Left kidney (tissue), 2 donors: ENCODE data around the gene EFCAB6. TPM values are rescaled to one million over a fixed set of nuclear protein-coding genes. Genes with fewer than 3 reads are reported as not detected.

Experiments used
- DNase-seq: peaks from one replicate; pipeline ENCODE4 v3.0.0-alpha.2; 2013
- polyA plus RNA-seq: library from polyadenylated mRNA; unstranded; fragments of 120-200 nt; gene quantifications from one replicate; pipeline ENCODE4 v1.2.1, GENCODE V29; 2013; ENCODE audit not compliant: insufficient read length

The EFCAB6 gene
- polyA plus RNA-seq, 1 donor, result 6.5 TPM

DNA sequence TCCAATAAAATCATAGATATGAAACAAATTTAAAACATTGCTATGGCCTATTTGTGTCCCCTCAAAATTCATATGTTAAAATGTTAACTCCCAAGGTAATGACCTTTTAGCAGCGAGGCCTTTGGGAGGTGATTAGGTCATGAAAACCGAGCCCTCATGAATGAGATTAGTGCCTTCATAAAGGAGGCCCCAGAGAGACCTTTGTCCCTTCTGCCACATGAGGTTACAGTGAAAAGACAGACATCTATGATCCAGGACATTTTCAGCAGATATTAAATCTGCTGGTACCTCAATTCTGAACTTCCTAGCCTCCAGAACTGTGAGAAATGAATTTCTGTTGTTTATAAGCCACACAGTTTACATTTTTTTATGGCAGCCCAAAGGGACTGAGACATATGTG, 228.6 kb downstream of the EFCAB6 start:
- DNase-seq, result no peak

DNA sequence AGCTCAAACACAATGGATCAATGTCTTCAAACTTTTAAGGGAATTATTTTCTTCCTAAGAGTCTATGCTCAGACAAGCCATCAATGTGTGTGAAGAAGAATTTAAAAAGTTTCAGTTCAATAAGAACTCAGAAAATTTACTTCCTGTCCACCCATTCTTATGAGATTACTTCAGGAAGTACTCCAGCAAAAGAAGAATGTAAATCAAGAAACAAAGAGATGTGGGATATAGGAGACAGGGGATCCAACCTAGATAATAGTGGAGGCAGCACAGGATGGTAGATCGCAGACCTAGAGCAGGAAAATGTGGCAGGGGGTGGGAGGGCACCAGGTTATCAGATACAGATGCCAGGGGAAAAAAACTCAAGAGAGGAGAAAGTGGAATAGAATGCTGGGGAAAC, 229.7 kb downstream of the EFCAB6 start:
- DNase-seq, result no peak

DNA sequence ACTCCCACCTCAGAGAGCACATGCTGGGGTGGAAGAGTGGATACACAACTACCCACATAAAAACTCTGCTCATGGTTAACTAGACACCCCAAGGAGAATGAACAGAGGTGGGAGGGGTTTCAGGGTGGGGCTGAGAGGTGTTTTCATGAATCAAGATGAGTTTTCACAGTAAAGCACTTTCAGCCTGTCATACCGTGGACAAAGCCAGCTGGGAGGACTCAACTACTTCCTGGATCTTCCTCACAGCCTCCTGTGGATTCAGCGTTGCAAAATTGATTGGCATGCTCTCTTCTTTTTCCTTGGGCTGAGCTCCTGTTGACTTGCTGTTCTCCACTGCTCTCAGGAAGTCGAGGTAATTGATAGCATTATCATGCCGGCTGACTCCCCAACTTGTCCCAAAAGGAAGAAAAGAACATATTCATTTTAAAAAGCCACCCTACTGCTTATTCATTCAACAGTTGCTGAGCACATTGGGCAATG, 231.8 kb downstream of the EFCAB6 start:
- no peak for DNase-seq

DNA sequence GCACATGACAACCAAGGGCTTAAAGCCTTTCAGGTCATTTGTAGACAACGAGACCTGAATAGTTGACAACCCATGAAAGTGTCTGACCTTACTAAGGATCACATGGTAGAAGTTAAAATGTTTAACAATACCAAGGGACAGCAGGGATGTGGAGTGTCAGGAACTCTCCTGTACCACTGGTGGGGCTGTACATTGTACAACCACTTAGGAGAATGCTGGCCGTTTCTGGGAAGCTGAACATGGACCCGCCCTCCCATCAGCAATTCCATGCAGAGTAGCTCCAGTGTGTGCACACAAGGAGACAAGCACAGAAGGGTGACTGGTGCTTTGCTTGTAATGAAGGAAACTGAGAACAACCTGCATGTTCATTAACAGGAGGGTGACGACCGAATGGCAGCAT, 237.4 kb downstream of the EFCAB6 start:
- DNase-seq, result no peak

DNA sequence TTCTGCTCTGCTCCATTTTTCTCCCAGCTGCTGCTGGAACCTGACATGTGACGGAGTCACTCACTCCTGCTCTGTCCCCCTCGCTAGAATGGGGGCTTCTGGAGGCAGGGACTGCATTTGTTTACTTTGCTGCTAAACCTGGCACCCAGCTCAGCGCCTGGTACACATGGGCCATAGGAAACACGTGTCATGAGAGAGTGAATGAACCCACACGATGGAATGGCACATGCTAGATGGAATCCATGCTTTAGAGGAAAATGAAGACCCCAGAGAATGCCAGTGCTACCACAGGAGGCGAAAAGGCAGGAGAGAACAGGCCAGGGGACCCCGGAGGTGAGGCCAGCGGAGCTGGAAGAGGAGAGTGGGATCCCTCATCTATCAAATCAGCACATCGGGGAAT, 239.4 kb downstream of the EFCAB6 start:
- no peak for DNase-seq

DNA sequence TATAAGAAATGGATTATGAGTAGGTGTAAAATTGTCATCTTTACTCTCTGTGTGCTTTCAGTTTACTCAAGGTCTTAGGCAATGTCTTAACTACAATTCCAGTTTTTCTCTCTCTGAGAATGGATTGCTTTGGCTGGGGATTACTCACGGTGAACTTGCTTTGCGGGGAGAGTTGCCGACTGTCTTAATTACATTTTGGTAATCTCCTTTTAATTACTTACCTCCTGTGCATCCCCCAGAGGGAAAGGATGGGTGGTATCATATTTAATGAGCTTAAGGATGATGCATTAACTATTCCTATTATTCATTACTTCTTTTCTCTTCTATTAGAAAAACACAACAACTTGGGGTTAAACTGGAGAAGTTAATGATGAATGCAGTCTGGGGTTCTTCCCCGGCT, 240.9 kb downstream of the EFCAB6 start:
- no peak for DNase-seq

DNA sequence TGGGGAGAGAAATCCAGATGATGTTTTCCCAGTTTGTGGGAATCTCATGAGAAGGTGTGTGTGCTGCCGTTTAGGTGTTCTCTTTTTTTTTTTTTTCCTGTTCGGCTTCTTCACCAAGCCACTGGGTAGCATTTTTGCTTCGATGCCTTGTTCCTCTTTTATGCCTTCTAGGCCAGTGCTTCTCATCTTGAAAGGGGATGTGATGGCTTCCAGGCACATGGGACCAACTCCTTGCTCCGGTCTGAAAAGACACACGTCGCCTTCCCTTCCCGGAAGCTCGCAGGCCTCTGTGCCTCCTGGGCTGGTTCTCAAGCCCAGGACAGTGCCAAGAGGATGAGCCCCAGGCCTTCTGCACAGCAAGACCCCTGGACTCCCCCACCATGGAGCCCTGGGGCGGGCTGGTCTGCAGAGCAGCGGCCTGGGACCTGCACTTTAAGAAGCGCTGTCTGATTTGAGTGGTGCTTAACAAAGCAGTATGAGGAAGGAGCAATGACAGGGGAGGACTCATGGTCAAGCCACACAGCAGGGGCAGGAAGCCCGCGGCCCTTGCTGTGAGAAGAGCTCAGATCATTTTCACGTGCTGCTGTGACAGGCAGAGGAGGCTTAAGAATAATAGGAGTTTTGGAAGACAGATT, 241.5 kb downstream of the EFCAB6 start:
- DNase-seq, result no peak

DNA sequence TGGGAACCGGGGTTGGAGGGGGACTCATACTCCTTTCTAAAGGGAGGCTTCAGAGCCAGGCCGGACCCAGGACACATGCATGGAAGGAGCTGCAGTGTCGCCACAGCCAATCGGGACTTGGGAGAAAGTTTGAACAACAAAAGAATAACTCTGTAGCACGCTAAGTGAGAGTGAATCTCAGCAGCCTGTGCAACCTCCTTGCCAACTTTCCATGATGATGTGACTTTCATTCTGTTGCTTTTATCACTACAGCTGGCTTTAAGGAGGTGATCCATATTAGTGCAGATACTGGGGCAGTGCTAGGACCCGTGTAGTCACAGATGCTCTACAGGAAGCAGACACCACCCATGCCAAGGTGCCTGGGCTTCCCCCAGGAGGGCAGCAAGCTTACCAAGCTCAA, 243.0 kb downstream of the EFCAB6 start:
- no peak for DNase-seq

DNA sequence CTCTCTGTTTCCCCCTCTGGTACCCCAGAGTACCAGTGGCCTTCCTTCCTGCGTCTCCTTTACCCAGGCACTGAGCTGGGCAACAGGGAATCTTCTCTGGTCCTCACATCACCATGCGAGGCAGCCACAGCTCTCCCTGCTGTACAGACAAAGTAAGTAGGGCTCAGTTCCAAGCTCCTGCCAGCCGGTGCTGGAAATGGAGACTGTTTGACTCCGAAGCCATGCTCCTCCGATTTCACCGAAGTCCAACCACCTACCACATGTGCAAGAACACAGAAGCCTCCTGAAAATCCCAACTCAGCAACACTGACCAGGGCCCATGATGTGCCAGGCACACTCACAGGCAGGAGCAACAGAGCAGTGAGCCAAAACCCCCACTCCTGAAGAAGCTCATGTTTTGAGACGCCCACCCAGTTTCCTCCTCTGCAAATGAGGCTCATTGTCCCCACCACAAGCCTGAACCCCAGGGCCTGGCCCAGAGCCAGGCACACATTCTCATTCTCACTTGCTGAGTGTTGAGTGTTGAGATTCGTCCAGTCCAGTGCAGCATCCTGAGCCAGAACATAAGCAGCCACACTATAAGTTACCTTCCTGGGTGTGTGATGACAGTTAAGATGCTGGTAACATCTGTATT, 244.3 kb downstream of the EFCAB6 start:
- DNase-seq, result no peak

DNA sequence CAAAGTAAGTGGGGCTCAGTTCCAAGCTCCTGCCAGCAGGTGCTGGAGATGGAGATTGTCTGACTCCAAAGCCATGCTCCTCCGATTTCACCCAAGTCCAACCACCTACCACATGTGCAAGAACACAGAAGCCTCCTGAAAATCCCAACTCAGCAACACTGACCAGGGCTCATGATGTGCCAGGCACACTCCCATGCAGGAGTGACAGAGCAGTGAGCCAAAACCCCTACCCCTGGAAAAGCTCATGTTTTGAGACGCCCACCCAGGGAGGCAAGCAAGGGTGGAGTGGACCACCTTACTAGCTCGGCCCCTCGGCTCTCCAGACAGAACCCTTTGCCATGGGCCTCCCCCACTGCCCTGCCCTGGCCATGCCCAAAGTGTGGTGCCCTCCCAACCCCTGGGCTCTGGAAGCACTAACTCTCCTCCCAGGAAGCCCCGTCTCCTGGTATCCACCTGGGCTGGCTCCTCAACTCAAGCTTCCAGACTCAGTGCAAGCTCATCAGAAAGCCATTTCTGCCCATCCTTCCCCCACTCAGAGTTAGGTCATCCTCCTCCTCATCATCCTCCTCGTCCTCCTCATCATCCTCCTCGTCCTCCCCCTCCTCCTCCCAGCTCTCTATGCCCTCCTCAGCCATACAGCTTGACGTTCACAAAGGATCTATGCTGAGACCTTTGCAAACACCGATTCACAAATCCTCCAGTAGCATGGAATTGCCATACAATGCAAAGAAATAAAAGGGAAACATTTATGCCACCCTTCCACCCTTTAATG, 245.4 kb downstream of the EFCAB6 start:
- no peak for DNase-seq

DNA sequence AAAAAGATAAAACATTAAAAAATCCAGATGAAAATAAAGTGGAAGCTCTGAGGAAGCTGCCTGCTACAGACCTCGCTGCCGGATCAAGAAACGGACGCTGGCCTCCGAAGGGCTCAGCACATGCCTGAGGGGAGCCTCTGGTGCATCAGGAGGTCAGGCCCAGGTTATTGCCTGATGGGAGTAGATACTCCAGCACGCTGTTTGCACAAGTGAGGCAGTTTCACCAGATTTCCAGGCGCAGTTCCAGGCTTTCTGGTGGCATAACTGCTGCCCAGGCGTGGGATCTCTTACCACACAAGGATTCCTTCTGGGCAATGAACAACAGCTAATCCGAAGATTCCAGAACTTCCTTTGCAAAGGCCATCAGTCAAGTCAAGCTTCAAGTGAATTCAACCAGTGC, 246.1 kb downstream of the EFCAB6 start:
- DNase-seq, result no peak

DNA sequence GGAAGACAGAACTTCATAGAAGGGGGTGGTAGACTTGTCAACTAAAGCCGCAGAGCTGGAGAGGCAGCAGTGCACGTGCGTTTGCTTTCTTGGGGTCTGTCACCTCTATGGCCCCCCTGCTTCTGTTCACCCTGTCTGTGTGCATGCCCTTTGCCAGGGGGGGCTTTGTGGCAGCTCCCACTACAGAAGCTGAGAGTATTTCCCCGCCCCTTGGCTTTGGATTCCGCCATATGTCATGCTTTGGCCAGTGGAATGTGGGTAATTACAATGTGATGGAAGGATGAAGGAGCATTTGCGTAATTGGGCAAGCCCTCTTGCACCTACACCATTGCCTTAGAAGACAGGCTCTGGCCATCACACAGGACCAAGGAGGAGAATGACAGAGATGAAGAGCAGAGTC, 247.2 kb downstream of the EFCAB6 start:
- DNase-seq, result no peak

DNA sequence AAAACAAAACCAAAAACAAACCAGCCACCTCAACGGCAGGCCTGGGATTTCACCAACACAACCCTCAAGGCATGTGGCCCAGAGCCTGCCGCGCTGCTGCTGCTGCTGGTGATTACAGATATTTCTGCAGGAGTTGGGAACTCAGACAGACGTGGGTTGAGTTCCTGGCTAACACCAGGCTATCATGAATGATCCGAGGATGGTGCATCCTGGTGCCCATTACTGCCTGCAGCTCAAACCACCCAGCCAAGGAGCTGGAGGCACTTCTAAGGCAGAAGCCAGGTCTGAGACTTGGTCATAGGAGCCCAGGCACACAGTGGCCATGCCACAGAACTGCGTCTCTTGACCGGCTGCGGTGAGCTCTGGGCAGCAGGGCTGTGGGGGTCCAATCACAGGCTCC, 248.5 kb downstream of the EFCAB6 start:
- no peak for DNase-seq

DNA sequence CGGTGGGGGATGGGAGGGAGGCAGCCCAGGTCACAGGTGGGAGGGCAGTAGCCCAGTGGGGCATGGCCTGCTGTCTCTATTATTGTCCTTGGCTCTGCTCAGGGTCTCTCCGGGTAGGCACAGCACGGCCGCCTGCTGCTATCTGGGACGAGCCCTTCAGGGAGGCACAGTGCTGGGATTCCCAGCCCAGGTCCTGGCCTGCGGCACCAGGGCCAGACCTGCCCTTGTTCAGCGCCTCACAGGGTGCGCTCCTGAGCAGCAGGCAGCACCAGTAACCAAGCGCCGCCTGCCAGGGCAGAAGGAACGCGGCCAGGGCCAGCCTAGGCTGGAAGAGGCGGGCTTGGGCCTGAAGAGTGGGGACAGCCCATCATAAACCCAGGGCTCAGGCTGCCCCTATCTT, 249.3 kb downstream of the EFCAB6 start:
- DNase-seq, result no peak

DNA sequence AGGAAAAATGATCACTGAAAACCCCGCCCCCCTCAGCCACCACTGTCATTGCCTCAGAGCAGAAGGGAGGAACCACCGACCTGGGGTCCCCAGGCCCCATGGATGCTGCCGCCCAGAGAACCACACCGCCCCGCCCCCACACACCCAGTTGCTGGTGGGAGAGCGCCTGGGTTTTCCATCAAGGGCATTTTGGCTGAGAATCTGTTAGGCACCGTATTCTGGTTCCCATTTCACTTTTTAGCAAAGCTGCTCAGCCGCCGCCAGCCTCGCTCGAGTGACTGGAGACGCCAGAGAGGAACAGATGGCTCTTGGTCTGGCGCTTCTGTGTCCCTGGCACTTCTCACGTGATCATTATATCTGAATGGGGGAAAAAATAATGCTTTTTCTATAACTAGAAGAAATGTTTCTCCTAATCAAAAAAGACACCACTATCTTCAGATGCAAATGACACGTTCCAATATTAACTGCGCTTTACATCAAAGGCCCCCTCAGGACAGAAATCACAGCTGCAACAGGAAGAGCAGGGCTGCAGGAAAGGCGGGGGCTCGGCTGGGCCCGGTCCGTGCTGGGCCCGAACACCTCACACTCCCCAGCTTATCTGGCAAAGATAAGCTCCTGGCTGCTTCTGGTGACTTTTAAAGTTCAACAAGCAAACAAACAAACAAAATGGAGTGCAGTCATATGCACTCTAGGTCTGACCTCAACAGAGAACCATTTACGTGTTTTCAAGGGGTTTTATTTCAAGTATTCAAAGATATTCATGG, 250.5 kb downstream of the EFCAB6 start:
- no peak for DNase-seq

DNA sequence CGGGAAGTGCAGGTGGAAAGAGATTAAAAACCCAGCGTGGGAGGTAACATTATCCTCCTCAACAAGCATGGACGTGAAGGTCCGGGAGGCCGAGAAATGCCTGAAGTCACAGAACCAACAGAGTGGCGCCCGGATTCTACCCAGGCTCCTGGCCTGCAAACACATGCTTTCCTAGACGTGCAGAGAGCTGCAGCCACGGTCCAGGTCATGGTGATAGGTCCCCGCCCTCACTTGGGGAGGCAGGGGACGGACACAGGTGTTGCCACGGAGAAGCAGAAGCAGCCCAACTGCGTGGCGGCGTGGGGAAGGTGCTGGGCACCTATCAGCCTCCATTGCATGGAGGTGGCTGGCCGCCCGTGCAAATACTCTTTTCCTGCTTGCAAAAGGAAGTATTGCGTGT, 251.5 kb downstream of the EFCAB6 start:
- DNase-seq, result no peak

DNA sequence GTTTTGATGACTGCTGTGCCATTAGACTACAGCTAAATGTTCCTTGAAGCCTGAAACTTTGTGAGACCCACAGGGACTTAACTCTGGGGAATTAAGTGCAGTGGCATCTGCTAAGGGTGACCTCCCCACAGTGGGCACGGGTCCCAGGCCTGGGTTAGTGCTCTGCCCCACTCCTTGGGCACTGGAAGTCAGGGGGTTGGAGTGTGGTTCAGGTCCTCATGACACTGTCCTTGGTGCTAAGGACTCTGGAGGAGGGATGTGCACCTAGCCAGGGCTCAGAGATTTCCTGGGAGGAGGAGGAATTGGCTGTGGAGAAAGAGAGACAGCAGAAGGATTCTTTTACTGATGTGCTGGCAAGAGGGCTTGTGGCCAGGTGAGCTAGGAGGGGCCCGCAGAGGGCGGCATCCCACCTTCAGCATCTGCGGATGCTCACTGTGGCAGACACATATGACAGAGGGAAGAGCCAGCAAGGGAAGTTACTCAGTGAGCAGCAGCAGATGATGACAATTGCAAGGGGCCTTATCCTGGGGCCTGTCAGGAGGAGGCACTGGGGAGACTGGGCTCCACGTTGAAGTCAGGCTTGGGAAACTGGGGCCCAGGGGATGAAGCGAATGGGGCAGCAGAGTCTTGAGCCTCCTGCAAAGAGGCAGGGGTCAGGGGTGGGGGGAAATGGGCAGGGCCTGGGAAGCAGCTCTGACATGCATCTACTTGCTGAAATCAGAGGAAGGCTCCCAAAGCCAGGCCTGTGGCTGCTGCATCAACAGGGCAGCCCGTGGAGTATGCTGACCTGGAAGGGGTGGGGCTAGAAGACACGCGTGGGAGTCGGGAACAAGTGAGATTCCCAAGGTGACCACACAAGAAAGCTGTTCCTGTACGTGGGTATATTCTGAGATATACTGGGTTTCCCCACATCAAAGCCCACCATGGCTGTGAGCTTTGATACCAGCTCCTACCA, 256.3 kb downstream of the EFCAB6 start:
- DNase-seq, result no peak

DNA sequence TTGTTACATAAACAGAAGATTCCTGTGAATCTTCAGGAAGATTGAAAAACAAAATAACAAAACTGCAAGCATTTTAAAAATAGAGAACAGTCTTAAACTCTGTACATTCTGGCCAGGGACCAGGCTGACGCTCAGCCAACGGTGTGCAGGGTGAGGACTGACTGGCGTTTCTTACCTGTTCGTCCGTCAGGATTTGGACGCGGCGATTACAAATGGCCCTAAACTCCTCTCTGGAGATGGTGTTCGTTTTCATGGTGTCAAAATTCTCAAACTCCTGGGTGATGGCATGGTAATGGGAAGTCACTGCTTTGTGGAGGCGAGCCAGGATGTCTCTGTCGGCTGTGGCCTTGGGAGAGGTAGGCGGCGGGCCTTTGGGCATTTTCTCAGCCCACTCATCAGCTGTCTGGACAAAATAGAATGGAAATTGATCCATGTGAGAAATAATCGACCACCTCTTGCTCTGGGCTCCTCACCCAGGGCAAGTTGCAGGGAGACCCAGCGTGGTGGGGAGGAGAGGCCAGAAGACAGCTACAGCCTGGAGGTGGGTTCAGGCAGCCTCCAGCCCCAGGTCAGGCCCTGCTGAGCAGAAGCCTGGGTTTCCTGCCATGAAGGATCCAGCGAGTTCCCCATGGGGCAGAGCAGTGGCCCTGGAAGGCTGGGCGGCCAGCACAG, 257.3 kb downstream of the EFCAB6 start:
- no peak for DNase-seq

DNA sequence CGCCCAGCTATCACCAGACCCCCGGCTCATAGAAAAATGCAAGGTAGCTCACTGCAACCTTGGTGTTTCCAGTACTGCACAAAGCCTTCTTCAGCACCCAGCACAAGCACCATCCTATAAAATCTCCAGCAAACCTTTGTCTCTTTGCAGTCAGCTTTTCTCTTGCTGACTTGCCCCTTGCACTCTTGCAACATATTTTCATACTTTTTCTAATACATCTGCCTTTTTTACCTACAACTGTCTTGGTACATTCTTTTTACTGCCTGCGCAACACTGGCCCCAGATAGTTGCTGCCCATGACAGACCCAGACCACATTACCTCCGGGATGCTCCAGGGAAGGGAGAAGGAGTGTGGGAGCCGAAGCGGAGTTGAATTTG, 257.9 kb downstream of the EFCAB6 start:
- no peak for DNase-seq

DNA sequence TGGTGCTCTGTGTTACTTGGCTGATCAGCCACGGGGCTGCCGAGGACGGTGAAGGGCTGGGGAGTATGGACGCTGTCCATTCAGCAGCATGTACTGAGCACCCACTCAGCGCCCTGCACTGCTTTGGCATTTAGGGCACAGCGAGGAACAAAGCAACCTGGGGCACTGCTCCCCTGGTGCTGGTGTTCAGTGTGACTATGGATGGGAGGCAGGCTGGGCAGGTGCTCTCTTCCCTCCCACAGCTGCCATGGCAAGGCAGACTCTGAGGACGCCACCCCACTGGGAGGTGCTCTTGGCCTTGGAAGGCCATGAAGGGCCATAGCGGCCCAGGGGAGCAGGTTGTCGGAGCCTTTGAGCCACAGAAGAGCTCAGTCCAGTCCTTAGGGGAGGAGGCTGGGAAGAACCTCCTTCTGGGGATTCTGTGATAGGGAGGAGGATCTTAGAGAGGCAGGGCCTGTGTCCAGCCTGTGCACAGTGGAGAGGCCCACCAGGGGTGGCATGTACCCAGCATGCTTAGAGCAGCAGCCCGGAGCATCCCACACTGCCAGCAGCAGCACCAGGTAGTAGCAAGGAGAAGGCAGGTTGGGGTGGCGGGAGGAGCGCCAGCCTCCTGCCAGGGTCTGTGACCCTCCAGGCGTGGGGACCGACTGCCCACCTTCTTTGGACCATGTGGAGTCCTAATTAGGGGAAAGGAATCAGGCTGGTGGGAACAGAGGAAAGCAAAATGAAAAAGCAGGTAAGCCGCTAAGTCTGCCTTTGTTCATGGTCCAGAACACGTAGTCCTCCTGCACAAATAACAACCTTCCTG, 258.4 kb downstream of the EFCAB6 start:
- no peak for DNase-seq
